AG09319 (cell line): ENCODE data around the gene NUB1.

Experiments
- DNase-seq: peaks from one replicate; pipeline ENCODE4 v3.0.0-alpha.2; 2010; ENCODE audit warnings: low read depth; ENCODE audit errors: extremely low read depth
- TF ChIP-seq, protein P1 (sequence below): IDR thresholded peaks from 2 replicates; pipeline ENCODE4 v1.5.1; 2011; ENCODE audit warnings: low read depth, mild to moderate bottlenecking, inconsistent platforms, low read length, moderate library complexity

NUB1 gene

GRCh38 chr7:151338809-151339208, 2.8 kb upstream of the NUB1 start:
- TF ChIP-seq, protein P1, sequence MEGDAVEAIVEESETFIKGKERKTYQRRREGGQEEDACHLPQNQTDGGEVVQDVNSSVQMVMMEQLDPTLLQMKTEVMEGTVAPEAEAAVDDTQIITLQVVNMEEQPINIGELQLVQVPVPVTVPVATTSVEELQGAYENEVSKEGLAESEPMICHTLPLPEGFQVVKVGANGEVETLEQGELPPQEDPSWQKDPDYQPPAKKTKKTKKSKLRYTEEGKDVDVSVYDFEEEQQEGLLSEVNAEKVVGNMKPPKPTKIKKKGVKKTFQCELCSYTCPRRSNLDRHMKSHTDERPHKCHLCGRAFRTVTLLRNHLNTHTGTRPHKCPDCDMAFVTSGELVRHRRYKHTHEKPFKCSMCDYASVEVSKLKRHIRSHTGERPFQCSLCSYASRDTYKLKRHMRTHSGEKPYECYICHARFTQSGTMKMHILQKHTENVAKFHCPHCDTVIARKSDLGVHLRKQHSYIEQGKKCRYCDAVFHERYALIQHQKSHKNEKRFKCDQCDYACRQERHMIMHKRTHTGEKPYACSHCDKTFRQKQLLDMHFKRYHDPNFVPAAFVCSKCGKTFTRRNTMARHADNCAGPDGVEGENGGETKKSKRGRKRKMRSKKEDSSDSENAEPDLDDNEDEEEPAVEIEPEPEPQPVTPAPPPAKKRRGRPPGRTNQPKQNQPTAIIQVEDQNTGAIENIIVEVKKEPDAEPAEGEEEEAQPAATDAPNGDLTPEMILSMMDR: no peak
- no peak for DNase-seq

- TF ChIP-seq, protein P1: no peak
- DNase-seq: no peak
Observed at GRCh38 chr7:151339651-151340382, 1.8 kb upstream of the NUB1 start.

DNA sequence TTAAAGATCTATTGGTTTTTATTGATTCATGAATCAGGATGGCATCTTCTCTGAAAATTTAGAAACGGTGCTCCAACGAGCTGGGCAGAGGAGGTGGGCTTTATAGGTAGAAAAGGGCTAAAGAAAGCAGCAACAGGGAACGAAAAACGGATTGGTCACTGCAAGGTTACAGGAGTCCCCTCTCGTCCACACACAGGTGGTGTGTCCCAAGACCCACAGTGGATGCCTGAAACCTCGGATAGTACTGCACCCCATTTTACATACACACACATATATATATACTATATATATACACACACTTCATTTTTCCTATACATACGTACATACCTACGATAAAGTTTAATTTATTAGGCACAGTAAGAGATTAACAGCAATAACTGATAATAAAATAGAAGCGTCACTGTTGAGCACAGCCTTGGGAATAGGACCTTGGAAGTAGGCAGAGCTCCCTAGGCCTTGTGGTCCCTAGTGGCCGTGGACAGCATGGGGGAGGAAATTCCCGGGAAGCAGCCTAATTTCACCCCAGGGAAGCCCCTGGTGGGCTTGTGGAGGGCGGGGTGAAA, 737 bp upstream of the NUB1 start:
- TF ChIP-seq, protein P1: no peak
- no peak for DNase-seq

DNA sequence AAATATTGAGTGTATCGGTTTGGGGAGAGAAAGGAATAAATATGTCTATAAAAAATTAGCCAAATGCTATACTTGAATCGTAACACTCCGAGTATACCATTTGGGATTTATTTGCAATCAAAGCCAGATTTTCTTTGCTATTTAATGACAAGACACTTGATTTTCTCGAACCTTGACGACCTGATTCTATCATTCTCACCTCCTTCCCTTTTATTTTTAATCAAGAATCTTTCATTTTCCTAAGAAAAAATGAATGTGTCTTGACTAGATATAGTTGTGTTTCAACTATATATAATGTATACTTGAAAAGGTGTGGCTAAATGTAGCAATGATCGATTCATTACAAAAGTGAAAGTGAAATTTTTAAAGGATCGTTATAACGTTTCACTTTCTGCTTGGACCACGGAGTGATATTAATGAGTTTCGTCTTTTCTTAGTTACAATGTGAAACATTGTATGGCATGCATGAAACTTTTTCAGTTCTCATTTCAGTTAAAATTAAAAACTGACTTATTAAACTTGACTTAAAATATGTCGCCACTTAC, 562 bp downstream of the NUB1 start:
- TF ChIP-seq, protein P1: no peak
- no peak for DNase-seq

- DNase-seq: no peak
- TF ChIP-seq, protein P1: no peak
Observed at GRCh38 chr7:151342811-151343210, 1.2 kb downstream of the NUB1 start.

- TF ChIP-seq, protein P1: no peak
- DNase-seq: no peak
Observed at GRCh38 chr7:151343516-151343915, 1.9 kb downstream of the NUB1 start.
